Measurements from ENCODE around the gene WBP1L.

Gene WBP1L

DNA sequence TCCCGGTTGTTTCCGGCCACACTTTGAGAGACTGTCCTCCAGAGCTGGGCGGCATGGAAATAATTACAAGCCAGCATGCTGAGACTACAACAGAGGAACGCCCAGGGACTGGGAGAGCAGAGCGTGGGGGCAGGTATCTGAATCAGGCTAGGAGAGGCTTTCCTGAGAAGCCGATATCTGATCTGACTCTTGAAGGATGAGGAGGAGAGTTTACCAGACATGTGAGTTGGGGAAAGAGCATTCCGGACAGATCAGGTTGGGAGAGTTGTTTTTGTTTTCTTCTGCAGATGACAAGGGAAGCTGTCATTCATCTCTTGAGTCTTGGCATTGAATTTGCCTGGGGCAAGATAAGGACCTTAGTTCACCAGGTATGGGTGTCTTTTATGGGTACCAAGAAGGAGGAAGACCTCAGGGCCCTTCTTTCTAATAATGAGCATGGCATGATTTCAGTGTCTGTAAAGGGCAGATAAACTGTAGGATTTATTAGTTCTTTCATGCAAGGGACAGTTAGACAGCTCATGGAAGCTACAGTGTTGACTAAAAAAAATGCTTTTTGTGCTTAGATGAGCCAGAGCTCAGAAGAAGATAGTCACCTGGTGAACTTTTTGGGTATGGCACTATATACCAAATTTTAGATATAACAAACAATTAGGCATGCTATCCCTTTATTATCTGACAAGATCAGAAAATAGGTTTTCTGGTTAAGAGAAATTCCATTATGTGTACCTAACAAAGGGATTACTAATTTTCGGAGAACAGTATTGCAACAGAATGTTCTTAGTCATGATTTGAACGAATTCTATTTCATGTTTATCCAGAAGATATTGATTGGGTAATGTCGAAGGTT is 36.2 kb downstream of the WBP1L start:
- DNase-seq (ENCODE audit: low spot score): no peak

DNA sequence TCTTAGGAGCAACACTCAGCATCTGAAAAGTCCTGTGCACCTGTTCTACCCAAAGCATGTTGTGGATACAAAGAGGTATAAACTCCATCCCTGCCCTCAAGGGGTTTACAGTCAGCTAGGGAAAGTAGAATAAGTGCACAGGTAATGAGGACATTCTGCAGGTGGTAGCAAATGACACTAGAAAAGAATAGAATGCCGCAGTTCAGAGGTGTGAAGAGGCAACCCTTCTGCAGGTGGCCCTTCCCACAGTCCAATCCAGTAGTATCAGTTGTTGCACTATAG is 36.7 kb downstream of the WBP1L start:
- DNase-seq (ENCODE audit: low spot score): no peak

DNA sequence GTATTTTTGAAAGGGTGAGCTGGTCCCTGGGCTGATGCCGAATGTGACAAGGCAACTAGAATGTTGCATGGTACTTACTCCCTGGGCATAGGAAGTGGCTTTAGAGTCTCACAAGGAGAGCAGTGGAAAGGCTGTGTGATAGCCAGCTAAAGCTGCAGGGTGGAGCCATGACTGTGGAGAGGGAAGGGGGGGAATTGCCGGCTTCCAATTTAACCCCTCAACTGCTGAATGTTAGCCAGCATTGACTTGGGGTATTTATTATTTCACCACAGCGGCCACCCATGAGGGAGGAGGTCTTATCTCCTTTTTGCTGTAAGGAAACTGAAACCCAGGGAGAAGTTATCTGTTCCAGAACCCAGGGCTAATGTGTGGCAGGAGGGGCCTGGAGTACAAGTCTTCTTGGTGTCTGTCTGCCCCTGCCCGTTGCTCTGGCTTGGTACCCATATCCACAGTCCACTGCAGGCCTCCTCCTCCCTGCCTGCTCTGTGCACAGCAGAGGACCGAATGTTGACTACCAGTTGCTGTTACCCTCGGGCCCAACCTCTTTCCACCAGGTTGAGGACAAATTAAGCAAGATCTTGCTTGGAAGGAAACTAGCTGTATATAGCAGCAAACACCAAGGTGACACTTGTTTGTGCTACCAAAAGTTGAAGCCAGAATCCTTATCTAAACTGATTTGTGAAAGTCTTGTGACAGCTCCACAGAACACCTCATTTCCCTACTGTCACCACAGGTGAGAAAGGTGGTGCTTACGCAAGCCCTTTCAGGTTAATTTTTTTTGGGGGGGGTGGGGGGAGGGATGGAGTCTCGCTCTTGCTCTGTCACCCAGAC is 37.6 kb downstream of the WBP1L start:
- DNase-seq (ENCODE audit: low spot score): no peak

DNA sequence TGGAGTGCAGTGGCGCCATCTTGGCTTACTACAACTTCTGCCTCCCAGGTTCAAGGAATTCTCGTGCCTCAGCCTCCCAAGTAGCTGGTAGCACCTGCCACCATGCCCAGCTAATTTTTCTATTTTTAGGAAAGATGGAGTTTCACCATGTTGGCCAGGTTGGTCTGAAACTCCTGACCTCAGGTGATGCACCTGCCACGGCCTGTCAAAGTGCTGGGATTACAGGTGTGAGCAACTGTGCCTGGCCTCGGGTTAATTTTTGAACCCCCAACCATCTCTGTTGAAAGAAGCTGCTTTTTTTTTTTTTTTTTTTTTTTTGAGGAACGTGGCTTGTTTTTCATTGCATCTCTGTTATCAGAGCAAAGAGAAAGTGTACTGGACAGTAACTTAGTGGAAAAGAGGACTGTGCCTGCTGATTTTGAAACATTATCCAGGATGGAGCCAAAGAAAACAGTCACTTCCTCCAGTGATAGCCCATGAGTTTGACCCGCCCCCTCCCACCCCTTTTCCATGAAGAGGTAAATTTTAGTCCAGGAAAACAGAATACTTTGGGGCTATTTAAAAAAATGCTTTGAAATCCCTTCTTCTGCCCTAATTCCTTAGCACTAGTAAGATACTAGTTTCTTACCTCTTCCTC is 38.3 kb downstream of the WBP1L start:
- no peak for DNase-seq (ENCODE audit: low spot score)

DNA sequence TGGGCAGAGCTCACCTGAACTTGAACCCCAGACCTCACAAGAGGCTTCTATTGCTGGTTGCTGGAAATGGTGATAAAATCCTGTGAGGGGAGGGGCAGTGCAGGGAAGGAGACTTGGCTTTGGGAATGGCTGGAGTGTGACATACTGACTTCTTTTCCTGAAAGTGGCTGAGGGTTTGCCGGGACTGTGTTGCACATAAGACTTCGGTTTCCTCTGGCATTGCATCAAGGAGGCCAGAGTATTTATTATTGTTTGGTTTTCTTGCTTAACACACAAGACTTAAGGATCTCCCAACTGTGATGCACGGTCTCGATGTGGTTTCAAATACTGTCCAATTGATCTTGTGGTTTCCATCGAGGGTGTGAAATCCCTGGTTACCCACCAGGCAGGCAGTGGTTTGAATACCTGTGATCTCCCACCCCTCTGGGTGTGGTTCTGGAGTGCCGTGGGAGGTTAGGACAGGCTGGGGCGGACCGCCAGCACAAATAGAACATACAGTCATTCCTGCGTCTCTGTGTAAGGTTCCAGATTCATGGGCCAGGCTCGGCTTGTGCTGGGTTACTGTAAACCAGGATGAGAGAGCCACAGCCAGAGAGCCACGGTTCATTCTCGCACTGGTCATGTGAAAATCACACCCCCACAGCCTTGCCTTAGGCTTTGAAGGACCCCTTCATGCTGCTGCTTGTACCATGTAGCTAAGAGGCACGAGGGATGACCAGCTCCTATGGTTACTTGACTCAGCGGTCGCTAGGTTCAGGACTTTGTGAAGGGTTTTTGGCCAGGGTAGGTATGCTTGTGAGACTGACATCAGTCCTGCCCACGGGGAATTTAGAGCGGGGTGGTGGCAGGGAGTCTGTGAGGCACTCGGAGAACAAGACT is 39.2 kb downstream of the WBP1L start:
- no peak for DNase-seq (ENCODE audit: low spot score)

DNA sequence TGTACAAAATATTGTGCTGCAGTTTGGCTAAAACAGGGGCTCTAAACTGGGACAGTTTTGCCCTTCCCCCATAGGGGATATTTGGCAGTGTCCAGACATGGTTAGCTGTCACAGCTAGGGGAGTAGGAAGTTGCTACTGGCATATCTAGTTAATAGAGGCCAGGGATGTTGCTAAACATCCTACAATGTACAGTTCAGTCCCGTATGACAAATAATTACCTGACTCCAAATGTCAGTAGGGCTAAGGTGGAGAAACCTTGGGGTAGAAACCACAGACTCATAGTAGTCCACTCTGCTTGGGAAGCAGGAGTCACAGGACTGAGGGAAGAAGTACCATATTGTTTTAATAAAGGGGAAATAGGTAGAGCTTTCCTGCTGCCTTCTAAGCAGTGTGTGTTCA is 39.8 kb downstream of the WBP1L start:
- DNase-seq (ENCODE audit: low spot score): no peak

DNA sequence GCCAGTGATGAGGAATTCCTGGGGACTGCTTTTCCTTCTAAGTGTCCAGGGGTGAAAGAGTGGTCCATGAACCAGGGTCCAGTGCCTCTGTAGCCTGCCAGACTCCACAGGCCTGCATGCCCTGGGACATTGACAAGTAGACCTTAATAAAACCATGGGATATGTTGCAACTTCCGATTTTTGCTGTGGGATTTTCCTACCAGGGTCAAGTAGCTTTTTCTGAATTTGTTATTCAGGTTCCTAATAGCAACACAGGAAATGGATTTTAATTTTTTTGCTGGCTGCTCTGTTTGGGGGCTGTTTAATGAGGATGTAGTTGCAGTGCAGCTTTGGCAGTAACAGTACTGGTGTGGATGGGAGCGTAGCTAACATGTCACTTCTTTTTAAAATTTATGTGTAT is 42.1 kb downstream of the WBP1L start:
- DNase-seq (ENCODE audit: low spot score): no peak

DNA sequence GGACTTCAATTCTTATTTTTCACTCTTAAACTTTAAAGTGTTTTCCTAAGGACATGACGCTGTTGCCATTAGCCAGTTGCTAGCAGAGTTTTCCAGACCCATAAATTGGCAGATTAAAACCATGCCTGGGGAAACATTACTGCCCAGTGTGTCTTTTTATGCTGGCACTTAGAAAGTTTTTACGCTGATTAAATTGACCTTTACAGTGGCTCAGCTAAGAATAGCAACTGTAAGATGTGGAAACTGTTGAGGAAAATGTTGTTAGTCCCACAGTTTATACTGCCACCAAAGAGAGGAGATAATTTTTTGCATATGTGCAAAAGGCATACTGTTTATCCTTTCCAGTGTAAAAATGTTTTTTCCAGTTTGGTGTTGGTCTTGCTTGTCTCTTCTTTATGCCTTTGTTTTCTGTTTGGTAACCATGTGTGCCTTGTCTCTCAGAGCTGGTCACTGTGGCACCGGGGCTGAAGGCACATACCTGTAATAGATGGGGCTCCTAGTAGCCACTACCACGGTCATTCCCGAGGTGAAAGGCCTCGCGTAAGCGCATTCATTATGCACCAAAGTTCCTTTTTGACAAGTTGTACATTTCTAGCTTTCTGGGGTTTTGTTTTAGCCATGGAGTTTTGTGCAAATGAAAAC is 48.1 kb downstream of the WBP1L start:
- no peak for DNase-seq (ENCODE audit: low spot score)

DNA sequence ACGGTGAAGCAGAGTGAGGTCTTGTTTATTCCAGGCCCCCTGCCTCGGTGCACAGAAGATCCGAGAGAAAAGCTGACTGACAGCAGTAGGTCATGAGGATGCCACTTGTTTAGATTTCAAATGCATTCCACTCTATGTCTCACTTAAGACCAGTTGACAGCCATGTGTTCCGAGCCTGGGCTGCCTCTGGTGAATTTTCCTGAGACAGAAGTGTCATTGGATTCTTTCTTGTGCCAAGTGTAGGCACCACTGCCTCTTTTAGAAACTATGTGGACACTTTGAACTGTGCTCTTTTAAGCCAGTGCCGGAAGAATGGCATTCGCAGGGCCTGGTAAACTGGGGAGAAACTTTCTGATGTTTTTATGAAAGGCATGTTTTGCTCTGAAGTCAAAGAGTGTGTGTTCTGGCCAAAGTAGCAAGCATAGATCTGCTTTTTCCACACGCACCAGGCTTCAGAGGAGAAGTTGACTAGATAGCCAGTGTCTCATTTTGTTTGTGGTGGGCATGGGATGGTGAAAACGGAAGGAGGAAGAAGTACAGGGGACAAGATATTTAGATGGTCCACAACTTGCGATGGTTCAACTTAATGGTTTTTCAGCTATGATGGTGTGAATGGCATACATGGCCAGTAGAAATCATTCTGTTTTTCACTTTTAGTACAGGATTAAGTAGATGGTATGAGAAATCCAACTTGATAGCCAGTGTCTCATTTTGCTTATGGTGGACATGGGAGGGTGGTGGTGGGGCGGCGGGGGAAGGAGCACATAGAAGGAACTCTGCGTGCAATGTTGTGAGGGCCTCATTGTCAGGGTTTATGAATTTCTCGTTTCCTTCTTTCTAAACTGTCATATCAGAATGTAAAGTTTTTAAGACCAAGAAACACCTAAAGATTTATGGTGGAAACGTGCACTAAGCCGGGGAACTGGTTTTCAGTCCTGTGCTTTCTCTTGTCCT is 52.0 kb downstream of the WBP1L start:
- DNase-seq (ENCODE audit: low spot score): peak; percentile 35

DNA sequence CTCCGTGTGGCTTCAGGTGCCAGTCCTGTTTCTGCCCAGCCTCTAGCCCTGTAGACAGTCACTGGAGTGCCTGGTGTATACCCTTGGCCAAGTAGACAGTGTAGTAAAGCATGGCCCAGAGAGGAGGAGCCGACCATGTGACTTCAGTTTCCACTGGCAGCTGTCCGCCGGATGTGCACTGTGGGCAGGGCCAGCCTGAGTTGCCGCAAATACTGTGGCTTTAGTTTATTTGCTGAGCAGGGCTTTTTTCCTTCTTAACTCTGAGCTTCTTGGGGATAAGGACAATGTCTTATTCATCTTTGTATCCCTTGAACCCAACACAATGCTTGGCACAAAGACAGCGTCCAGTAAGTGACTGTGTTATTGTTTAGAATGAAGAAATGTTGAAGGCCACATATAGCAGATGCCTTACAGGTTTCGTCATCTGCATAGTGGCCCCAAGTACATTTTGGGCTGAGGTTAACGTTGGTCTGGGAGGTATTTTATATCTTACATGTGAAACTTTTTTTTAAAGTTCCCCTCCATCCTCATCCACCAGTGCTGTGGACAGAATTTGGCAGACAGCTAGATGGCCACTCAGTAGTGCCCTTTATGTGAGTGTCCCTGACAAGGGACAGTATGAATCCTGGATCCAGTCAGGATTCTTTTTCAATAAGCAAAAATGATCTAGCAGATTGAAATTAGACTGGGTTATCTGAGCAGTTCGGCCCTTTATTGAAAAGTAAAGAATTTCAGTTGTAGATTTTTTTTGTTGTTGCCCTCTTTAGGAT is 52.8 kb downstream of the WBP1L start:
- peak; percentile 90 for DNase-seq (ENCODE audit: low spot score)

DNA sequence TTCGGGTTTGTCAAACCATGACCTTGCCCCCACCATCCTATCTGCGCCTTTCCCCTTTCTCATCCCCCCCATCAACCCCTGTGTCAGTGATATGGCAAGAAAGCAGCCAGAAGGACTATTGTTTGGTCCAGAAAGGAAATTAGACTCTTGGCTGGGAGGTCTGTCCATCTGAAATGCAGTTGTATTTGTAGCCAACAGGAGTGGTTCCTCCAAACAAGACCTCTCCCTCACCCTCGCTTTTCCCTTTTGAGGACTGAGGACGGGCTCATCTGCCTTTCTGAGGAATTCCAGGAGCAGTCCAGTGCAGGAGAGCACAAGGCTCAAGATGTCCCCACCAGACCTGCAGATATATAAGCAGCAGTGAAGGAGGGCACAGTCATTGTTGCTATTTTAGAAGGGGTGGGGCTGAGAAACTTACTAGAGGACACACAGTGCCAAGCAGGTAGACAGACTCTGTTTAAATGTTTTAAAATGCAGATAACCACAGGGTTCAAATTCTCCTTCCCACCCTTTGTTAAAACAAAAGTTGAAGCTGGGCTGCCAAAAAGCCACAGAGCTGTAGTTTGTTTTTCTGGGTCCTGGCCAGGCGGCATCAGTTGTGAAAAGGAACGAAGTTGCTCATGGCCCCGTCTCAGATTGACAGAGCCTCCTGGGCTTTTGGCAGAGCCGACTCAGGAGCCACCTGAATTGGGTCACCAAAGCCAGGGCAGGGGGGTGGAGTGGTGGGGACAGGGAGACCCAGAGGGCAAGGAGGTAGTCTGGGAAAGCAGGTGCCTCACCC is 56.1 kb downstream of the WBP1L start:
- no peak for DNase-seq (ENCODE audit: low spot score)

DNA sequence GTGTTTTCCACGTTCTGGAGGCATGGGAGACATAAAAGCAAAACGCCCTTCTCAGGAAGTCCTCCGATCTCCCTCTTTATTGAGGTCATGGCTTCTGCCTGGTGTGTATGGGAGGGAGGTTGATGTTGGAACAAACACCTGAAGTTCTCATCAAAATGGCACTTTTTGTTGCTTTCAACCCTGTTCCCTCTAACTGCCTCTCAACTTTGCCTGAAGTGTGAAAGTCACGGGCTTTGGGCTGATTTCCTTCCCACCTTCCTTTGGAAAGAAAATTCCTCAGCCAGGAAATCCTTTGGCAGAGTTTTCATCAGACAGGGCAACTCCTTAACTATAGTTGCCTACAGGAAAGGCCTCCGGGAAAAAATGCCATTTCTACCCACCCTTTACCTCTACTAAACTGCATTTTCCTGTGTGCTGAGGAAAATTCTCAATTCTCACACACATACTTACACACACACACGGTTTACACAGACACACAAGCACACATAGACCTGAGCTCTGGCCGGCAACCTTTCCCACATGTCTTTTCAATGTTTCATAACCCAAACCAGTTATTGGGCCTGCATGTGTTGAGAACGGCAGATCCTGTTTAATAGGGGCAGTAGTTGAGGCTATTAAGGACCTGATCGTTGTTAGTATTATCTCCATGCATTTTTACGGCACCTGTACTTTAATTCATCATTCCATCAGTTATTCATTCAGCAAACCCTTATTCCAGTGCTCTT is 57.0 kb downstream of the WBP1L start:
- DNase-seq (ENCODE audit: low spot score): no peak

DNA sequence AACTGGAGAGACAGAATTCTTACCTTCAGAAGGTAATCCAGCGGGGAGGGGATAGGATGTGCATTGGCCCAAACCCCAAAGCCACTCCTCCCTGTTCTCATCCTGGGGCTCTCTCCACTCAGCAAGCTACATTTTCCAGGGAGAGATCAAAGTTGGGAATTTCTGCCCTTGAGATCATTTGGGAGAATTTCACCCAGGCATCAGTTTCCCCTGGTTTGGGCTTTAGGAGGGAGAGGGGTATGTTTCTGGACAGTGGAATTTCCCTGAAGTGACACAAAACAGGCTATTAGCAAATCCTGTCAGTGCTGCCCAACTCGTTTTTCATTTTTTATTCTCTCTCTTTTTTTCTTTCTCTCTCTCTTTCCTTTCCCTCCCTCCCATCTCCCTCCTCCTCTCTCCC is 57.7 kb downstream of the WBP1L start:
- no peak for DNase-seq (ENCODE audit: low spot score)

DNA sequence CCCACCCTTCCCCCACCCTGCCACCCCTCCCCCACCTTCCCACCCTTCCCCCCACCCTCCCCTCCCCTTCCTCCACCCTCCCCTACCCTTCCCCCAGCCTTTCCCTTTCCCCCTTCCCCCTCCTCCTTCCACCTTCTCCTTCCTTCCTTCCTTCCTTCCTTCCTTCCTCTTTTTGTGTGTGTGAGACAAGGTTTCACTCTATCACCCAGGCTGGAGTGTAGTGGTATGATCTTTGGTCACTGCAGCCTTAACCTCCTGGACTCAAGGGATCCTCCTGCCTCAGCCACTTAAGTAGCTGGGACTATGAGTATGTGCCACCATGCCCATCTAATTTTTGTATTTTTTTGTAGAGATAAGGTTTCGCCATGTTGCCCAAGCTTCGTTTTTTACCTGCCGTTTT is 58.2 kb downstream of the WBP1L start:
- DNase-seq (ENCODE audit: low spot score): no peak

DNA sequence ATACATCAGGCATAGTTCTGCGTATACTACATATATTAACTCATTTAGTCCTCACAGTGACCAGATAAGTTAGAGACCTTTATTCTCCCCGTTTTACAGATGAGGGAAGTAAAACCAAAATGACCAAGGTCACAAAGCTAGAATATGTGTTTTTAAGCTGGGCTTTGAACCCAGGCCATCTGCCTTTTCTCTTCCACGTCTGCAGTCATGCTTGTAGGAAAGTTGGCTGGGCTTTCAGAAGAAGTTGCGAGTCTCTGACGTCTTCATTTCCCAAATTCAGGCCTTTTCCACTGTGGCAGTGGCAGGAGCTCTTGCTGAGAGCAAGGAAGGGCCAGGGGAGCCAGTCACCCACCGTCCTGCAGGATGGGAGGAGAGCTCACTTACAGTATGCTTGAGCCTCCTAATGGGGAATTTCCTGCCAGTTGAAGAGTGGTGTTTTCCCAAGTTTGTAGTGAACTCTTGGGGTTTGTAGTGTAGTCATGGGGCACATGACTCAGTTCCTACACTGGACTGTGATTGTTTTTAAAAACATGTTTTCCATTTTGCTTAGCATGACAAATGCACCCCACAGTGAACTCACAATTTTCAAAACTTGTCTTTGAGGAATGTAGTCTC is 59.3 kb downstream of the WBP1L start:
- no peak for DNase-seq (ENCODE audit: low spot score)

DNA sequence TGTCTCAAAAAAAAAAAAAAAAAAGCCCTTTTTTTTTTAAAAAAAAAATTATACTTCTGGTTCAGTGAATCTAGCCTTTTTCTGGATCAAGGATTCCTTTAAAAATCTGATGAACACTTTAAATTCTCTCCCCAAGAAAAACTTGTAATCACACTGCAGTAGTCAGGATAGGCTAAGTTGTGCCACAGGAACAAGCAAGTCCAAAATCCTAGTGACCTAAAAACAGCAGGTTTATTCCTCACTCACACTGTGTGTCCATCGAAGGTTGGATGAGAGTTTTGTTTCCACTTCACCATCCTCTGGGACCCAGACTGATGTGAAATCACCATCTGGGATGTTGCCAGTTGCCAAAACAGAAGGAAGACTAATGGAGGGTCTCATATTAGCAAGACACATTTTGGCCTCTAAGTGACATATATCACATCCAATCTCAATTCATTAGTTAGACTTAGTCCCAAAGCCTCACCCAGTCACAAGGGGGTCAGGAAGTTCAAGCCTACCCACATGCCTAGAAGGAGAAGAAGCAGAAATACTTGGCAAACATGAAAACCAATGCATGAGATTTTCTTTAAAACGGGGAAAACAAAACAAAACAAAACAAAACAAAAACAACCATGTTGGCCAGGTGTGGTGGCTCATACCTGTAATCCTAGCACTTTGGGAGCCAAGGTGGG is 60.8 kb downstream of the WBP1L start:
- DNase-seq (ENCODE audit: low spot score): no peak

DNA sequence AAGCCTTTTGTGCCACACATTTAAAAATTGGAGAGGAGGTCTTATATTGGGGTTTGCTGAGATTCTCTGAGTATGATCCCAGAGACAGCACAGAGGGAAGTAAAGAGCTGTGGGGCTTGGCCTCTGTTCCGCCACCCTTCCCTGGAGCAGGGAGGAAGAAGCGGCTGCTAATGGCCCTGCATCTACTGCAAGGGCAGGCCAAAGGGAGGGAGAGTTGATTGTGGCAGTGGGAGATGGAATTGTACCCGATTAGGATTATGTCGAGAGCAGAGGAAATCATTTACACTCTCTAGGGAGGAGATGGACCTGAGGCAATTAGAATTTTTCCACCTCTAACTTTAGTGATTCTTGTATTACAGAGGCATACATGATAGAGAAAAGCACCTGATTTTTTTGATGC is 64.6 kb downstream of the WBP1L start:
- no peak for DNase-seq (ENCODE audit: low spot score)
